Posterior cingulate gyrus (tissue), 11 donors: ENCODE data around the gene MAGI2.
"Not testable (repeated sequence)": the region's sequence is repeated elsewhere in the genome, so short reads cannot be mapped to it uniquely, and the experiment has no call there.

Experiments
- DNase-seq, 10 donors: peaks; one replicate each; pipeline versions ENCODE4 v3.0.0 to v3.0.0-alpha.2; 2020 to 2021; ENCODE audit warnings: mixed read lengths in 3 of 10
- intact Hi-C: fragments of 100-400 bp; cut with DNase I; formaldehyde crosslinking; loops from one replicate; pipeline ENCODE4 v1.15.1; 2023

The MAGI2 gene

GRCh38 chr7:78635026-78635793 is 818.3 kb downstream of the MAGI2 start:
- intact Hi-C loops, result no loop called here
- no peak for DNase-seq

DNA sequence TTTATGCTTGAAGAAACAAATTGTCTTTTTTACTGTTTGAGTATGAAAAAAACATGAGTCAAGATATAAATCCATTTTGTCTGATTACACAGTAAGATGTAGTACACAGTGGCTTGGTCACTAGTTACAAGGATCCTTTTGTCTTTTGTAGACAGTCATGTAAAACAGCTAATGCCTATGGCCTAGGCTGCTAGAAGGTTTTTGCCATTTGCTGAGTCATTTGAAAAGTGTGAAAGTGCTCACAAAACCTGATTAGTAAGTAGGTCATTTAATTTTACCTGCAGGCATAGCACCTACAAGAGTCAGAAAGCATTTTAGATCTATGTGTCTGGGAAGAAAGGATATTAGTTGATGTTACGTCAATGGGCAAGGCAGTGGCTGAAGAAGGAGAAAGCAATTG is 819.4 kb downstream of the MAGI2 start:
- intact Hi-C loops, result no loop called here
- DNase-seq, result no peak

DNA sequence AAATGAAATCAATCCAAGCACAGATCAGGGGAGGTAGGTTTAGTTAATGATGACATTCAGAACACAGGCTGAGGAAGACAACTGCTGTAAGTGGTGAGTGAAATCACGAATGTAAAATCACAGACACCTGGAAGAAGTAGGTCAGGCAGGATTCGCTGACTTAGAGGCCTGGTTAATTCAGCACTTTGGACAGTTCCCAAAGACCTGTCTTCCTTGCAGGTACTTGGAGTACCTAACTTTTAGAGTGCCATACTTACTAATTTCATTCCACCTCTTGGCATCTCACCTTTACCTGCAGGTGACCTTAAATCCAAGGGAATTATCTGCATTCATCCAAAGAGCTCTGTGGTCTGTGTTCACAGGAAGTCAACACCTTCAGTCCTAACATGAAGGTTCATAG is 832.5 kb downstream of the MAGI2 start:
- DNase-seq, result no peak
- intact Hi-C loops, result no loop called here

GRCh38 chr7:78616539-78616938 is 836.9 kb downstream of the MAGI2 start:
- DNase-seq, result no peak
- intact Hi-C loops, result no loop called here

- intact Hi-C loops, result no loop called here
Measured at GRCh38 chr7:78609281-78609680, 844.2 kb downstream of the MAGI2 start.

DNA sequence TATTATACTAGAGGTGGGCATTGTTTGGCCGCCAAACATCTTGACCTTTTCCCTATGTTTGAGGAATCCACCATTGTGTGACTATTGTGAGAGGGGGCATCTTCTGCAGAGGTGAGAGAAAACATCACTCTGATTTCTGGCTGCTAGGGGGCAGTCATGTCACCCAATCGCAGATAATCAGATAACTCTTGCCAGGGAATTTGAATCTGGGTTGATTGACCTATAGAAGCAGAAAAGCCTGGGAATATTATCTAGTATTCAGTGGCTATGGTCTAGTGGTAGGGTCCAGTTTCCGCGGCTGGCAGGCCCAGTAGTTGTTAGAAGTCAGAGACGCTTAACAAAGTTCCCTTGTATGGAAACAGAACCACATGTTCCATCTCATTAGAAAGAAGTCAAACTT is 846.4 kb downstream of the MAGI2 start:
- DNase-seq, result peak in 2 of 10 donors; percentile 30 to 40
- intact Hi-C loops, result no loop called here

More at GRCh38 chr7:78609281-78609680, 844.2 kb downstream of the MAGI2 start:
- no peak for DNase-seq

DNA sequence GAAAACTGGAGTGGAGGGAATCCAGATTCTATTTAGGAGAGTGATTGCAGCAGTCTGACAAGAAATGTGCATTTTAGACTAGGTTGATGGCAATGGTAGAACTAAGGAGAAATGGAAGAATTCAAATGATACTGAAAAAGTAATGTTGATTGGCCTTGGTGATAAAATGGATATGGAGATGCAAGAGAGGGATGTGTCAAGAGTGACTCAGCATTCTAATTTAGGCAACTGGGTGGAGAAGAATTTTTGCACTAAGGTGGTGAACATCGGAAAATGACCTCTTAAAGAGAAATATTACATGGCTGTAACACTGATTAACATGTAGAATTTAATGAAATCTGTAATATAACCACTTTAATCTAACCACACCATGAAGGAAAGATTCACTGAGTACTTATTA is 848.3 kb downstream of the MAGI2 start:
- intact Hi-C loops, result no loop called here
- DNase-seq, result no peak

DNA sequence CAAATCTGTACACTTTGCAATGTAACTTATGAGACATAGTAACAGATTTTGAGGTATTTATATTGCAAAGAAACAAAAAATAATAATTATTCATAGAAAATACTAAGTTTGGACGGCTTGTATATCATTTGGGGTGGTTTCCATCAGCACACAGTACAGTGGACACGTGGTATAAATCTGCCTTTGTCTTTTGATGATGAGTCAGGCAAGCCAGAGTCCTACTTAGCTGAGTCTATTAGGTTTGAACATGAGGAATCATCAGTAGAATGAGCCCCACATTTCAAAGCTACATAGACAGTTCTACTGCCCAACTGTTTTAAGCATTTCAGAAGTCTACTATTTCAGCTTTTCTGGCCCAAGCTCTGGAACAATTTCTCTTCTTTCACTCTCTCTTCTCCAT is 851.7 kb downstream of the MAGI2 start:
- intact Hi-C loops, result no loop called here
- no peak for DNase-seq

DNA sequence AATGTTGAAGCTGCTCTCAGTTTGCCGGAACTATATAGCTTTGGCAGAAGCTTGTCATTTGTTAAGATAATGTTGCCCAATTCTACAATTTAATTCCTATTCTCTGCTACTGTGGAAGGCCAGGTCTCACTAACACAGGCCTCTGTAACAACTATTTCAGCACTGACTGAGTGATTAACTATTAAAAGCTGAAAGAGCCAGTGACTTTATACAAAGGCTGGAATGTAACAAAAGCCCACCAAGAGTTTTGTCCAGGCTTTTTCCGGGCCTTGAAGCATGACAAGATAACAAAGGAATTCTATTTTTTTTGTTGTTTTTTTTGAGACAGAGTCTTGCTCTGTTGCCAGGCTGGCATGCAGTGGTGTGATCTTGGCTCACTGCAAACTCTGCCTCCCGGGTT is 859.3 kb downstream of the MAGI2 start:
- peak in 1 of 10 donors; percentile 27 for DNase-seq
- intact Hi-C loops, result no loop called here

DNA sequence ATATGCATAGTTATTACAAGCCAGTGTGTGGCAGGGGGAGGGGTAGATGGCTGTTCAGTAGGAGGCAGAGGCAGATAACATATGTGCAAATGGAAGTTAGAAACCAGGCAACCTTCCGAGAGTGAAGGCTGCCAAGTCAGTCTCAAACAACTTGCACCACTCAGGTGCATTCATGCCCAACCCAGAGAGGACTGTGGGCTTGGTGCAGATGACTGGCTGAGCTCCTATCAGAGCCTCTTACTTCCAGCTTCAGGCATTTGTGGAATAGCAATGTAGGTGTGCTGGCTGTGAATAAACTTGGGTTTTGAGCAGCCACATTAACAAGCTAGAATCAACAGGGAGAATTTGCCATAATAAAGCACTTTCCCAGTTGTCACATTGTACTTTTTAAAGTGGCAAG is 865.1 kb downstream of the MAGI2 start:
- intact Hi-C loops, result no loop called here
- DNase-seq, result no peak

- no peak for DNase-seq
- intact Hi-C loops, result no loop called here
Measured at GRCh38 chr7:78587443-78588044, 865.9 kb downstream of the MAGI2 start.

- no peak for DNase-seq
- intact Hi-C loops, result no loop called here
Measured at GRCh38 chr7:78585980-78586379, 867.5 kb downstream of the MAGI2 start.

DNA sequence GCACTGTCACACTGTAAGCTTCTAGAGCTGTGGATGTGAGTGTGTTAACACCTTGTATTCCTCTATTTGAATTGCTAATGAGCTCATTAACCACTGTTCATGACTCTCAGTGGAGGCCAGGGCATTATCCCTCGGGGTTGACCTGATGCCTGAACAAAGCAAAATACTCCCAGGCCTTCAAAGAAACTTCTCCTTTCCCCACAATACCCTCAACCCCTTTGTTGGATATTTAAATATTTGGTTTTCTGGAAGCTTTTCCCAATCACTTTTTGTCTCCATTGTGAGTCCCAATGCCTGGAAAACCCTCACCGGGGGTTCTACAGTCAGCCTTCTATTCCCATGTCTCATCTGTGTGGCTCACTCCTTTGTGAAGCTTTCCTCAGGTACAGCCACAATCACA is 874.8 kb downstream of the MAGI2 start:
- intact Hi-C loops, result no loop called here

DNA sequence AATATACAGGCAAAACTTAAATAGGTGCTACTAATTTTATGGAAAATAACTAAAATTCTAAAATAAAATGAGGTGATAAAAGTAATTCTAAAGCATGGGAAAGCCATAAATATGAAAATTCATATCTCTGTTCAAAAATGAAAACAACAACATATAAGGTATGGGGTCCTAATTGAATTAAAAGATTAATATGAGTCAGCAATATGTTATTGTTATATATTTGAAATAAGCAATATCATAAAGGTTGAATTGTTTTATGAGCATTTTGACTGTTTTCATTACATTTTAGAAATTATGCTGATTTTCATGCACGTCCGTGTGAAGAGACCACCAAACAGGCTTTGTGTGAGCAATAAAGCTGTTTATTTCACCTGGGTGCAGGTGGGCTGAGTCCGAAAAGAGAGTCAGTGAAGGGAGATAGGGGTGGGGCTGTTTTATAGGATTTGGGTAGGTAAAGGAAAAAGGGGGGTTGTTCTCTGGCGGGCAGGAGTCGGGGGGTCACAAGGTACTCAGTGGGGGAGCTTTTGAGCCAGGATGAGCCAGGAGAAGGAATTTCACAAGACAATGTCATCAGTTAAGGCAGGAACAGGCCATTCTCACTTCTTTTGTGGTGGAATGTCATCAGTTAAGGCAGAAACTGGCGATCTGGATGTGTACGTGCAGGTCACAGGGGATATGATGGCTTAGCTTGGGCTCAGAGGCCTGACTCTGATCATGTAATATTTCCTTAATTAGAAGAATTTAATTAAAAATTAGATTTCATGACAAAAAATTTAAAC is 876.1 kb downstream of the MAGI2 start:
- intact Hi-C loops, DNase-seq: not testable (repeated sequence)

More for the DNA sequence above, 874.8 kb downstream of the MAGI2 start:
- no peak for DNase-seq

DNA sequence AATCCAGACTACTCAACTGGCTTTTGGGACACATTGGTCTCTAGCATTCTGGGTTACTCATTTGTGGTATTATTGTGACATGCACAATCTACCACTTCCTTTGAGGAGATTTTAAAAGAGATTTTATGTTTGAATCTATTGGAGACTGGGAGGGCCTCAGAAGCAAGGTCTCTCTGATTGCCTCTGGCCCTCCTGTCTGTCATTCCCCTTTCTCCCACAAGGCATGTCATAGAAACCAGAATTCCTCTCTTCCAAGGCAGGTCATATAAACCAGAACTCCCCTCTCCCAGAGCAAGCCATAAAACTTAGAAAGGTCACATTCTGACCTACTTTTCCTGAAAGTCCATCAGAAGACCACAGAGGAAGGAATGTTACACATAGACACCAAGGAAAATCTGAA is 877.2 kb downstream of the MAGI2 start:
- intact Hi-C loops, result no loop called here

GRCh38 chr7:78571292-78571691 is 882.2 kb downstream of the MAGI2 start:
- intact Hi-C loops, result no loop called here

More for the DNA sequence above, 877.2 kb downstream of the MAGI2 start:
- DNase-seq, result no peak

GRCh38 chr7:78568690-78569089 is 884.8 kb downstream of the MAGI2 start:
- intact Hi-C loops, result no loop called here
- no peak for DNase-seq

More at GRCh38 chr7:78571292-78571691, 882.2 kb downstream of the MAGI2 start:
- DNase-seq, result no peak

DNA sequence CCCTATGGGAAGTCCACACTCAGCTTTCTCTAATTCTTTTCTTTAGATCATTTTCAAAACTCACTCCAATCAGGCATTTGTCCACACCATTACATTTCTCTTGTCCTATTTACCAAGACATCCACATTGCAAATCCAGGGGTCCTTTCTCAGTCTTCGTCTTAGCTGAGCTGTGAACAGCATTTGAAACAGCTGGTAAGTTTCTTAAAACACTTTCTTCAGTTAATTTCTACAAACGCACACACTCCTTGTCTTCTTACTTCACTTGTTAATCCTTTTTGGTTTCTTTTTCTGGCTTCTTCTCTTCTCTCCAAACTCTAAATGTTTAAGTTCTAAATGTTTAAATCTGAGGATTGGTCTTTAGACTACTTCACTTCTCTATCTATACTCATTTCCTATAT is 885.6 kb downstream of the MAGI2 start:
- DNase-seq, result no peak
- intact Hi-C loops, result no loop called here

DNA sequence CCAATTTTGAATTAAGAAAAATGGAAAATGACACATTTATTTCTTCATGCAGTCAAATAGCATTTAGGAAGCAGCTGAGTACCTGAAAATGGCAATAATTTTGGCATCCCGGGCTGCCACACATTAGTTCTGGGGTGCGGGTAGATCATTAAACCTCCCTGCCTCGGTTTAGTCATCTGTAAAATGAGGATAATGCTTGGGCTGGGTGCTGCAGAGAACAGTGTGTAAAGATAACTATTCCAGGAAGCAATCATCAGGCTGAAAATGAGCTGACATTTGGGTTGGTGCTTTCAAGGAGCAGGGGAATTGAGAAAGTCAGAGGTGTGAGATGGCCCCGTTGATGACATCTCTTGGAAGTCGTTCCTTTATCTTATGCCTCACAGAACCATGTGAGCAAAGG is 887.7 kb downstream of the MAGI2 start:
- intact Hi-C loops, result no loop called here
- no peak for DNase-seq

- intact Hi-C loops, result no loop called here
- DNase-seq, result no peak
Measured at GRCh38 chr7:78563191-78563590, 890.3 kb downstream of the MAGI2 start.

- intact Hi-C loops, result no loop called here
- no peak for DNase-seq
Measured at GRCh38 chr7:78562191-78562590, 891.3 kb downstream of the MAGI2 start.
